ENCODE data around the gene PRKACB.
"Not testable (repeated sequence)": the region's sequence is repeated elsewhere in the genome, so short reads cannot be mapped to it uniquely, and the experiment has no call there.

DNA sequence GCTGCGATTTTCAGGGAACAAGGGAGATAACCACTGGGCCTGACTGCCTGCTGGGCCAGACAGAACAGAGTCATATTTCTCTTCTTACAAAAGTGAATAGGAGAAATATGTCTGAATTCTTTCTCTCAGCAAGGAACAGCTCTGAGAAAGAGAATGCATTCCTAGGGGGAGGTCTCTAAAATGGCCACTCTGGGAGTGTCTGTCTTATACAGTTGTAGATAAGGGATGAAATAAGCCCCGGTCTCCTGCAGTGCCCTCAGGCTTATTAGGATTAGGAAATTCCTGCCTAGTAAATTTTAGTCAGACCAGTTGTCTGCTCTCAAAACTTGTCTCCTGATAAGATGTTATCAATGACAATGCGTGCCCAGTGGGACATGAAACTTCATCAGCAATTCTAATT is 143.3 kb downstream of the PRKACB start:
- TF ChIP-seq POLR2AphosphoS5 (IDR thresholded peaks at IDR 0.05; ENCODE audit: low read length); TCF12 (IDR thresholded peaks at IDR 0.05; ENCODE audit: low read depth, low read length); CBX3 (IDR thresholded peaks at IDR 0.05; ENCODE audit: borderline replicate concordance, low read depth); SIN3A (IDR thresholded peaks at IDR 0.05; ENCODE audit: low read depth, low read length); DPF2 (IDR thresholded peaks at IDR 0.05); POLR2A (IDR thresholded peaks at IDR 0.05; ENCODE audit: low read depth, low read length); NBN (IDR thresholded peaks at IDR 0.05); CTCF (IDR thresholded peaks at IDR 0.05 in 2 of 3, conservative IDR thresholded peaks at IDR 0.05 in 1 of 3; ENCODE audit: control insufficient read depth in 2 of 3, extremely low read depth in 1 of 3, insufficient read depth in 1 of 3, low read depth in 3 of 3, low read length in 3 of 3); PAX5 (IDR thresholded peaks at IDR 0.05; ENCODE audit: borderline replicate concordance, low read depth, low read length); MYB (IDR thresholded peaks at IDR 0.05; ENCODE audit: borderline replicate concordance, low read depth, low read length): not testable (repeated sequence)
